GM18498 (cell line): ENCODE measurements around the gene KCNE4.
"Not testable (repeated sequence)": the region's sequence is repeated elsewhere in the genome, so short reads cannot be mapped to it uniquely, and the experiment has no call there.

Experiments used
- ATAC-seq: cut with Tn5 transposase; IDR thresholded peaks from one replicate; pipeline ENCODE4 v1.9.1; 2021; ENCODE audit warnings: mild to moderate bottlenecking, moderate library complexity; ENCODE audit not compliant: unreplicated experiment

KCNE4 gene

GRCh38 chr2:223055836-223056235 lies 3.8 kb downstream of the KCNE4 start:
- no peak for ATAC-seq

GRCh38 chr2:223056701-223057418 lies 4.9 kb downstream of the KCNE4 start:
- ATAC-seq = no peak

- ATAC-seq = no peak
Observed at GRCh38 chr2:223057569-223057968, 5.6 kb downstream of the KCNE4 start.

- ATAC-seq = no peak
Observed at GRCh38 chr2:223058952-223059716, 7.1 kb downstream of the KCNE4 start.

- no peak for ATAC-seq
Observed at GRCh38 chr2:223060201-223060825, 8.3 kb downstream of the KCNE4 start.

GRCh38 chr2:223062396-223062795 lies 10.4 kb downstream of the KCNE4 start:
- ATAC-seq = no peak

GRCh38 chr2:223065107-223065506 lies 13.1 kb downstream of the KCNE4 start:
- ATAC-seq = no peak

GRCh38 chr2:223066721-223067120 lies 14.7 kb downstream of the KCNE4 start:
- no peak for ATAC-seq

- ATAC-seq = no peak
Observed at GRCh38 chr2:223068071-223068470, 16.1 kb downstream of the KCNE4 start.

- no peak for ATAC-seq
Observed at GRCh38 chr2:223069465-223069864, 17.5 kb downstream of the KCNE4 start.

- ATAC-seq = no peak
Observed at GRCh38 chr2:223069988-223070387, 18.0 kb downstream of the KCNE4 start.

GRCh38 chr2:223071139-223071538 lies 19.1 kb downstream of the KCNE4 start:
- no peak for ATAC-seq

- ATAC-seq = no peak
Observed at GRCh38 chr2:223072826-223073225, 20.8 kb downstream of the KCNE4 start.

GRCh38 chr2:223075301-223076270 lies 23.6 kb downstream of the KCNE4 start:
- peak; percentile 87 for ATAC-seq

GRCh38 chr2:223076573-223076972 lies 24.6 kb downstream of the KCNE4 start:
- no peak for ATAC-seq

- no peak for ATAC-seq
Observed at GRCh38 chr2:223078482-223078881, 26.5 kb downstream of the KCNE4 start.

GRCh38 chr2:223079378-223079777 lies 27.4 kb downstream of the KCNE4 start:
- ATAC-seq = no peak

- ATAC-seq = no peak
Observed at GRCh38 chr2:223079925-223080324, 27.9 kb downstream of the KCNE4 start.

- ATAC-seq = not testable (repeated sequence)
Observed at GRCh38 chr2:223080790-223081360, 28.9 kb downstream of the KCNE4 start.

- ATAC-seq = no peak
Observed at GRCh38 chr2:223081789-223082188, 29.8 kb downstream of the KCNE4 start.
